Epithelial cell of proximal tubule (primary cell): ENCODE measurements around the gene ZNF222. TPM values are rescaled to one million over a fixed set of nuclear protein-coding genes. Genes with fewer than 3 reads are reported as not detected.

Experiments
- DNase-seq: peaks from one replicate; pipeline ENCODE4 v3.0.0-alpha.2; 2011; ENCODE audit warnings: low read depth
- H3K4me3 ChIP-seq: 2 replicates; pipeline ENCODE4 v1.5.1; 2011; ENCODE audit warnings: low read depth, mild to moderate bottlenecking, low read length
- total RNA-seq: library from RNA; depleted of rRNA; stranded (reverse); fragments of >200 nt; gene quantifications from 2 replicates; pipeline ENCODE4 v1.2.3, GENCODE V29; 2015
- TF ChIP-seq, protein P1 (sequence below): conservative IDR thresholded peaks from 2 replicates; pipeline ENCODE4 v1.5.1; 2012; ENCODE audit warnings: low read depth, mild to moderate bottlenecking, low read length

Gene ZNF222
- 2.7 and 3.7 TPM in 2 replicates for total RNA-seq

DNA sequence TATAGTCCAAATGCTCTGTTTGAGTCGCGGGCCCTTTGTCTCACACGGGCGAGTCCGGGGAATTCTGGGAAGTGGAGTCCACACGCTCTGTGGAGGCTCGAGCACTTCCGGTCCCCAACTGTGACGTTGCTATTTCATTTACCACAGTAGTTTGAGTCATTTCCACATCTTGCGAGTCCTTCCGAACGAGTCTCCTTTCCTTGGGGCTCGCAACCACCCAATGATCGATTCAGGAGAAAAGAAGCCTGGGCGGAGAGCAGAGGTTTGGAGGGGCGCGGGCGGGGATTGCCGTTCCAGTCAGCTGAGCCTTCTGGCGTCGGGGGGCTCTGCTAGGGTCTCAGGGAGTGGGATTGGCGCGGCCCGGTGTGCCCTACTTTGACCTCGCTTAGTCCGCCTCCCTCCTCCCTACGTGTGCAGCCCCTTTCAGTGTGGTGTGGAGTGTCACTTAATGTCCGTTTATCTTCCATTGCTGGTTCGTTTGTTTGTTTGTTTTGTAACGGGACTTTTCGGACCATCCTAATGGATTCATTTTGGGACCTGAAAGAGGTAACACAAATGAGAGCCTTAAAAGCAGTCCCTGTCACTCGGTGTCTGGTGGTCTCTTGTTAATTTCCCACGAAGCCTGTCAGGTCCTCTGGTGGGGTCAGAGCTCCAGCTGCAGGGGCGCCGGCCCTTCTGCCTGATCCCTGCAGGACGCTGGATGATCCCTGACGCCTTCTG lies at the start of gene ZNF222:
Gene ZNF222, plus strand, starts transcription at position 163 of the 720 bp plus-strand sequence. Its CDS starts 58 bp downstream, at position 221.
- TF ChIP-seq, protein P1, sequence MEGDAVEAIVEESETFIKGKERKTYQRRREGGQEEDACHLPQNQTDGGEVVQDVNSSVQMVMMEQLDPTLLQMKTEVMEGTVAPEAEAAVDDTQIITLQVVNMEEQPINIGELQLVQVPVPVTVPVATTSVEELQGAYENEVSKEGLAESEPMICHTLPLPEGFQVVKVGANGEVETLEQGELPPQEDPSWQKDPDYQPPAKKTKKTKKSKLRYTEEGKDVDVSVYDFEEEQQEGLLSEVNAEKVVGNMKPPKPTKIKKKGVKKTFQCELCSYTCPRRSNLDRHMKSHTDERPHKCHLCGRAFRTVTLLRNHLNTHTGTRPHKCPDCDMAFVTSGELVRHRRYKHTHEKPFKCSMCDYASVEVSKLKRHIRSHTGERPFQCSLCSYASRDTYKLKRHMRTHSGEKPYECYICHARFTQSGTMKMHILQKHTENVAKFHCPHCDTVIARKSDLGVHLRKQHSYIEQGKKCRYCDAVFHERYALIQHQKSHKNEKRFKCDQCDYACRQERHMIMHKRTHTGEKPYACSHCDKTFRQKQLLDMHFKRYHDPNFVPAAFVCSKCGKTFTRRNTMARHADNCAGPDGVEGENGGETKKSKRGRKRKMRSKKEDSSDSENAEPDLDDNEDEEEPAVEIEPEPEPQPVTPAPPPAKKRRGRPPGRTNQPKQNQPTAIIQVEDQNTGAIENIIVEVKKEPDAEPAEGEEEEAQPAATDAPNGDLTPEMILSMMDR = no peak
- peak; percentile 56 for DNase-seq
- H3K4me3 ChIP-seq = peak within 1 kb of the TSS; percentile 99

DNA sequence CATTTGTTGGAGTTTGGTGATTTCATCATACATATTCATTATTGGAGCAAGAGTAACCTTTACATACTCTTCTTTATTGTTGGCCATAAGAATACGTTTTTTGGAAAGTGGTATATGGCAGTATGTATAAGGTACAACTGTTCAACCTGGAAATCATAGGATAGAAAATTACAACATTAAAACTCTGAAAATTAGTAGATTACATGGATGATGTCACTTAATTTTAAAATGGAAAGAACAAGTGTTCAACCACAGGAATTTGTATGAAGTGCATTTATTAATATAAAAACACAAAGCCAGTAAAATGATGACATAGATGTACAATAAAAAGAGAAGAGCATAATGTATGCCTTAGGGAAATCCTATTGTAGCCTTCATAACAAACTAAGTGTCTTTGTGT lies 48.4 kb upstream of the ZNF222 start:
- TF ChIP-seq, protein P1 = no peak
- H3K4me3 ChIP-seq = no peak overlapping the region
- no peak for DNase-seq

DNA sequence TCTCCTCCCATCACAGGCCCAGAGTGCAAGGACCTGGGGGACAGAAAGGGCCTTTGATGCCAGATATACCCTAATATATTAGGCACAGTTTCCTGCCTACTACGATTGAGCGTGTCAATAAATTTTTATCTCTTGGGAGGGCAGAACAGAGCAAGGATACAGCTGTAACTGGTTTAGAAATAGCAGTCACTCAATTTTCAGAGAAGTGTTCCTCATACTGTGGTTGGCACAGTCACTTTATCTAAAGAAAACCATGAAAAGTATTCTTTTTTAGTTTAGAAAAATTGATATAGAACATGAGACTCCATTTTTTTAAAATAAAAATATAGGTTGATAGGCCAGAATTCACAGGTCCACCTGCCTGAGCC lies 41.7 kb upstream of the ZNF222 start:
- peak overlapping the region; percentile 86 for H3K4me3 ChIP-seq
- TF ChIP-seq, protein P1 = no peak
- no peak for DNase-seq

DNA sequence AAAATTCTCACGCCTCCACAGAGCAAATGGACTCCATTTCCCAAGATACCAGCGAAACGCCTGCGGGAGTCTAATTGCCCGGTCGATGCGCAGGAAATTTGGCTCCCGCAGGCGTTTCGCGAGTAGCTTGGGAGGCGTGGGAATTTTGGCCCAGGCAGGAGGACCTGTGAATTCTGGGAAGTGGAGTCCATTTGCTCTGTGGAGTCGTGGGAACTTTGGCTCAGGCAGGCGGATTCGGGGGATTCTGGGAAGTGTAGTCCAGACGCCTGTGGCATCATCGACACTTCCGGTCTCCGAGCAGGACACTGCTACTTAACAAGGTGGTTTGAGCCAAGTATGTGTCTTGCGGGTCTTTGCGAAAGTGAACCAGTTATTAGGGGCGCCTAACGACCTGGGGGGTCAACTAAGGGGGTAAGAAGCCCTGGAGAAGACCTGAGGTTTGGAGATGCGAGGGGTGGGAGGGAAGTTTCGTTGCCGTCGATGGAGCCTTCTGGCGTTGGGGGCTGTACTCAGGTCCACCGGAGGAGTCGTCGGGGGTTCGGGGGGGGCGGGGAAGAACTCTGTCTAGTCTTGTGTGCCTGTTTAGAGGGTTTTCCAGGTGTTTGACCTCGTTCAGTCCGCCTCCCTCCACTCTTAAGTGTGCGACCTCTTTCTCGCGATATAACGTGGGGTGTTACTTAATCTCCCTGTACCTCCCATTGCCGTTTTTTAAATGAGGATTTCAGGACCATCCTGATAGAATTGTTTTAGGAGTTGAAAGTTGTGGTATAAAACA lies 41.1 kb upstream of the ZNF222 start, which contains the start of gene ZNF155:
Gene ZNF155, plus strand, starts transcription at position 277 of the 775 bp plus-strand sequence. CDS start 4,356 bp downstream, outside the sequence.
- TF ChIP-seq, protein P1 = no peak
- H3K4me3 ChIP-seq = peak within 1 kb of the TSS; percentile 86
- peak; percentile 77 for DNase-seq

DNA sequence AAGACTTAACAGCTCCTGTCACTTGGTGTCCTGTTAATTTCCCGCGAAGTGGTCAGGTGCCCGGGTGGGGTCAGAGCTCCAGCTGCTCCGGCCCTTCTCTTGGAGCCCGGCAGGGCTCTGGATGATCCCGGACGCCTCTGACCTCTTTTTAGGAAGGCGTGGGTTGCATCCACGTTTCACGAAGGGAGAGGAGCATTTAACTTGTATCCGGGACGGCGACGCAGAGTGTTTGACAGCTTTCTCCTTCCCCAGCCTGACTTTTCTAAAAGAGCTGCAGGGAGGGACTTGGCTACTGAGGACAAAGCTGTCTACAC lies 40.5 kb upstream of the ZNF222 start:
- peak overlapping the region; percentile 86 for H3K4me3 ChIP-seq
- TF ChIP-seq, protein P1 = no peak
- DNase-seq = no peak

DNA sequence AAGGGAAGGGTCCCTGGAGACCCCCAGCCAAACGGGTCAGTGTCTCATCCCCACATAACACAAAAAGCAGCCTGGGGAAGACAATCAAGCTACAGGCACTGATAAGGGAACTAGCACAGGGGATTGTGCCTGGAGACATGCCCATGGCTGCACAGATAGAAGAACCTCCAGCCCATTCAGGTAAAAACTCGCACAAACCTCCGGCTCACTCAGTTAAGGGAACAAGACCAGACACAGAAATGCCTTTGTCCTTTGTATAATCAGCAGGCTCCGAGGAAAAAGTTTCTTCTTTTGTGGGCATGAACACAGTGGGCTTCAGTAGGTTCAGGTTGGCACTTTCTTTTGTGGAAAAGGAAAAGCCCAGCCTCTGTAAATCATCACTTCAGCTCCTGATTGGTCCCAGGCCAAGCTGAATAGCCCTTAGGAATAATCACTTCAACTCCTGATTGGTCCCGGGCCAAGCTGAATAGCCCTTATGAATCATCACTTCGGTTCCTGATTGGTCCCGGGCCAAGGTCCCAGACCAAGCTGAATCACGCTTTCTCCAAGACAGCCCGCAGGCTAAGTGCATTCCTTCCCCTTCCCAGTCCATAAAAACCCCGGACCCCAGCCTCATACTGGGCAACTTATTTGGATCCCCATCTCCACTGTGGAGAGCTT lies 27.4 kb upstream of the ZNF222 start:
- no peak overlapping the region for H3K4me3 ChIP-seq
- no peak for DNase-seq
- TF ChIP-seq, protein P1 = no peak
